Mammary epithelial cell (primary cell): ENCODE results near the gene TSPEAR.

Experiments used
- CTCF ChIP-seq, 2 donors: IDR thresholded peaks in 1 of 2; conservative IDR thresholded peaks in 1 of 2; 2 replicates each; pipeline ENCODE4 v1.5.1; 2011 to 2012; ENCODE audit warnings: inconsistent platforms in 2 of 2, low read length in 2 of 2, mild to moderate bottlenecking in 2 of 2, control low read depth in 1 of 2, low read depth in 1 of 2; ENCODE audit not compliant: insufficient read depth in 1 of 2; ENCODE audit errors: extremely low read depth in 1 of 2
- EZH2 ChIP-seq: IDR thresholded peaks from 2 replicates; pipeline ENCODE4 v1.6.1; 2012; ENCODE audit warnings: low read length, inconsistent platforms, borderline replicate concordance

DNA sequence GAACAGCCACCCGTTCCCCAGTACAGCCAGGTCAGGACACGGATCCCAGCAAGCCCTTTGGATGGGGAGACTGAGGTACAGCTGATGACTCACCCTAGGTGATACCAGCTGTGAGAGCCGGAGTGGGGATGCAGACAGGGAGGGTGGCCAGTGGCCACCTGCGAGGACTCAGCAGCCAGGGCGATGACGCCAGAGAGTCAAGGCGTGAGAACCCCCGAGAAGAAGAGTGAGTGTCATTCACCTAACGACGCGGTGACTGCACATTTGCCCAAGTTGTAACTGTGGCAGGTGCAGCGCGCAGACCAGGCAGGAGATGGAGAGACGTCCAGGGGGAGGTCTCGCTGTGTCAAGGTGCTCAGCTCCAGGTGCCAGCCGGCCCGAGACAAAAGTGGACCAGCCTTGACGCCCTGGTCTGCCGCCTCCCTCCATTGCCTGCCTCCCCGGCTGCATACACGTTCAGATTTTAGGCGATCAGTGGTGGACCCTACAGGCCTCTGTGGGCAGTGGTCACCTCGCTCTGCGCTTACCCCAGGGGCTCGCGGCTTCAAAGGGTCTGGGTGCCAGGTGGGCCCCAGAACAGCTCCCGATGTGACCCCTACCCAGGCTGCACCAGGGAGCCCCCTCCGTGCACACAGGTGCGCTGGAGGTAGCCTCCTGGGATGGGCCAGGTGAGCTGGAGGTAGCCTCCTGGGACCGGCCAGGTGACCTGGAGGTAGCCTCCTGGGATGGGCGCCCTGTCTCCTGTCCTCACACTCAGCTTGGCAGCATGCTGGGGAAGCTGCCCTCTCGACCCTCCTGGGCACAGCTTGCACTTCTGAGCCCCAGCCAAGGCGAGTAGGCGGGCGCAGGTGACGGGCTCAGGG lies 244.1 kb downstream of the TSPEAR start:
- TF ChIP-seq CTCF (conservative IDR thresholded peaks at IDR 0.05 in 1 of 2, IDR thresholded peaks at IDR 0.05 in 1 of 2; ENCODE audit: extremely low read depth in 1 of 2, insufficient read depth in 1 of 2, low read depth in 1 of 2, low read length in 2 of 2) (no peak), EZH2 (no peak)
